Heart right ventricle (tissue), 16 donors: ENCODE results near the gene CRY1. TPM values are rescaled to one million over a fixed set of nuclear protein-coding genes. Genes with fewer than 3 reads are reported as not detected.

ENCODE experiments used
- ATAC-seq, 8 donors: fragments of 200-7000 bp; cut with Tn5 transposase; one replicate each; pipeline ENCODE4 v1.9.1; 2020; ENCODE audit warnings: mild to moderate bottlenecking in 8 of 8, moderate library complexity in 8 of 8, moderate number of reproducible peaks in 1 of 8
- DNase-seq, 2 donors: peaks; one replicate each; pipeline ENCODE4 v3.0.0-alpha.2; 2020
- H3K27ac ChIP-seq, 10 donors: fragments of 200-600 bp; sonication (generic) in 2 of 10; one replicate each; pipeline versions ENCODE4 v1.5.0 to v1.8.0; 2020 to 2022; ENCODE audit warnings: mild to moderate bottlenecking in 3 of 10
- H3K27me3 ChIP-seq, 7 donors: fragments of 200-600 bp; one replicate each; pipeline ENCODE4 v1.8.0; 2021 to 2022; ENCODE audit warnings: mild to moderate bottlenecking in 2 of 7
- H3K36me3 ChIP-seq, 9 donors: fragments of 200-600 bp; sonication (generic) in 1 of 9; one replicate each; pipeline versions ENCODE4 v1.5.0 to v1.8.0; 2020 to 2022; ENCODE audit warnings: mild to moderate bottlenecking in 2 of 9
- H3K4me1 ChIP-seq, 9 donors: fragments of 200-600 bp; sonication (generic) in 1 of 9; one replicate each; pipeline versions ENCODE4 v1.5.0 to v1.8.0; 2020 to 2022; ENCODE audit warnings: mild to moderate bottlenecking in 4 of 9
- H3K4me3 ChIP-seq, 10 donors: fragments of 200-600 bp; sonication (generic) in 2 of 10; one replicate each; pipeline versions ENCODE4 v1.5.0 to v1.8.0; 2020 to 2022; ENCODE audit warnings: mild to moderate bottlenecking in 7 of 10, moderate library complexity in 2 of 10
- H3K9me3 ChIP-seq, 11 donors: fragments of 200-600 bp in 10 of 11; sonication (generic) in 2 of 11; one replicate each; pipeline versions ENCODE4 v1.5.0 to v1.8.0; 2013 to 2022; ENCODE audit warnings: mild to moderate bottlenecking in 2 of 11, control low read depth in 1 of 11, moderate library complexity in 1 of 11
- WGBS, 2 donors: extraction: QIAGEN DNeasy Blood & Tissue Kit; methylation state at CpG; one replicate each; pipeline ENCODE4 v1.1.7; 2013; ENCODE audit warnings: inconsistent platforms in 1 of 2; 5-methylcytosine and 5-hydroxymethylcytosine counted together
- intact Hi-C, 10 donors: fragments of 100-400 bp; cut with DNase I; formaldehyde crosslinking; loops; one replicate each; pipeline versions ENCODE4 v1.11.1 to v1.14.2; 2022
- polyA plus RNA-seq, 2 donors: library from polyadenylated mRNA; stranded (reverse); fragments of 200-250 nt; gene quantifications; one replicate each; pipeline ENCODE4 v1.2.3, GENCODE V29; 2013
- total RNA-seq, 10 donors: library from RNA; stranded (reverse); fragmentation: NEBNext Ultra II Directional in 3 of 10; extraction: Animal tissue kit (Norgen Biotek cat#: 25700) in 3 of 10; gene quantifications; one replicate each; pipeline versions ENCODE4 v1.2.1 to v1.2.4, GENCODE V29; 2021 to 2023
- TF ChIP-seq, protein P1 (sequence below), 9 donors: fragments of 200-600 bp; sonication (generic) in 2 of 9; IDR thresholded peaks; one replicate each; pipeline versions ENCODE4 v1.5.0 to v1.8.0; 2021 to 2022; ENCODE audit warnings: antibody characterized with exemption in 9 of 9, mild to moderate bottlenecking in 5 of 9, moderate library complexity in 1 of 9
- donor health status: Arrhythmogenic right ventricular cardiomyopathy.
- donor health status: ischemic (EF 13 %, LVEDD 7.1; RV severe dilation, severe dysfunction).
- donor health status: healthy with polysubstance abuse.
- donor health status: DM: no; HTN: yes; CAD: no.
- donor health status: DM: no; HTN: no; CAD: no.
- donor health status: ischemic (EF 25% LVEDD 6.9; RV normal size, moderate dysfunction).
- donor health status: ischemic (EF 25% LVEDD 5.7; RV mildly dilated, moderate dysfunction).
- donor health status: healthy.
- donor health status: DM: yes; HTN: yes; CAD: no.
- donor health status: Ischemic cardiomyopathy.
- donor health status: ischemic (EF 35%, LVEDD 5.7; RV mildly dilated, moderate dysfunction).
- donor health status: nonischemic (EF 11% LVEDD 7.7; RV severe dilation, severe dysfunction).
- donor health status: DM: yes; HTN: yes; CAD: no.
- donor health status: PGD.
- donor health status: ischemic (EF 29% LVEDD 5.4; RV normal size, mild dysfunction).
- donor health status: nonischemic (EF 23%, LVEDD 6.1; RV moderate dilation, normal function).

Gene CRY1
- total and polyA plus RNA-seq, 12 donors: 5.1 to 18.7 (median 10.6) TPM

DNA sequence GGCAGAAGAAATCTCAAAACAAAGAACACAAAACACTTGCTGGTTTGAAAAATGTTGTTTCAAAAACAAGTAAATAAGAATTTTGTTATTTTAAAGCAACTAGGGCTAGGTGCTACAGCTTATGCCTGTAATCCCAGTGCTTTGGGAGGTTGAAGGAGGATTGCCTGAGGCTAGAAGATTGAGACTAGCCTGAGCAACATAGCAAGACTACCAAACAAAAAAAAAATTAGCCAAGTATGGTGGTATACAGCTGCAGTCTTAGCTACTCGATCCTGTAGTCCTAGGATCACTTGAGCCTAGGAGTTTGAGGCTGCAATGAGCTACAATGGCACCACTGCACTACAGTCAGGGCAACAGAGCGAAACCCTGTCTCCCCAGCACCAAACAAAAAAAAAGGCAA is 73.8 kb downstream of the CRY1 start:
- Histone ChIP-seq H3K36me3 (peaks cover 0 to 35% (median 11%) of the 10 kb centered on the region in 9 donors), H3K9me3 (peaks cover 0 to 4% (median 0%) of the 10 kb centered on the region in 11 donors), H3K27ac (no peak overlapping the region), H3K4me1 (peaks cover 0 to 5% (median 0%) of the 10 kb centered on the region in 9 donors), H3K4me3 (no peak overlapping the region), H3K27me3 (no peaks in the 10 kb centered on the region)
- no peak for ATAC-seq
- TF ChIP-seq, protein P1, sequence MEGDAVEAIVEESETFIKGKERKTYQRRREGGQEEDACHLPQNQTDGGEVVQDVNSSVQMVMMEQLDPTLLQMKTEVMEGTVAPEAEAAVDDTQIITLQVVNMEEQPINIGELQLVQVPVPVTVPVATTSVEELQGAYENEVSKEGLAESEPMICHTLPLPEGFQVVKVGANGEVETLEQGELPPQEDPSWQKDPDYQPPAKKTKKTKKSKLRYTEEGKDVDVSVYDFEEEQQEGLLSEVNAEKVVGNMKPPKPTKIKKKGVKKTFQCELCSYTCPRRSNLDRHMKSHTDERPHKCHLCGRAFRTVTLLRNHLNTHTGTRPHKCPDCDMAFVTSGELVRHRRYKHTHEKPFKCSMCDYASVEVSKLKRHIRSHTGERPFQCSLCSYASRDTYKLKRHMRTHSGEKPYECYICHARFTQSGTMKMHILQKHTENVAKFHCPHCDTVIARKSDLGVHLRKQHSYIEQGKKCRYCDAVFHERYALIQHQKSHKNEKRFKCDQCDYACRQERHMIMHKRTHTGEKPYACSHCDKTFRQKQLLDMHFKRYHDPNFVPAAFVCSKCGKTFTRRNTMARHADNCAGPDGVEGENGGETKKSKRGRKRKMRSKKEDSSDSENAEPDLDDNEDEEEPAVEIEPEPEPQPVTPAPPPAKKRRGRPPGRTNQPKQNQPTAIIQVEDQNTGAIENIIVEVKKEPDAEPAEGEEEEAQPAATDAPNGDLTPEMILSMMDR (IDR thresholded peaks at IDR 0.05): no peak
- no peak for DNase-seq
- intact Hi-C loops: no loop called here
- 93 to 96% methylated on average over 2 of the region's 2 CpGs for WGBS, 2 donors

DNA sequence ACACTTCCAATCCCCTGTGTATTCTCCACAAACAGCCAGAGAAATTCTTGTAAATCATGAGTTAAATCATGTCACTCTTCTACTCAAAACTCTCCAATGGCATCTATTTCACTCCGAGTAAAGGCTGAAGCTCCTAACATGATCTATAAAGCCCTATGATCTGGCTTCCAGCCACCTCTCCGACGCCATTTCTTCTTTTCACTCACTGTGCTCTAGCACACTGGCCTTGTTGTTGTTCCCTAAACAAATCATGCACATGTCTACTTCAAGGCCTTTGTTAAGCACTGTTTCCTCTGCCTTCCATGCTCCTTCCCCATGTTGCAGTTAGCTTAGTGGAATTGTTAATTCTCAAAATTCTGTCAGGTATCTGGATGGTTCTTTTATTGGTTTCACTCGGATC is 76.3 kb downstream of the CRY1 start:
- peaks cover 0 to 5% (median 0%) of the 10 kb centered on the region in 9 donors for H3K4me1 ChIP-seq
- H3K9me3 ChIP-seq: peaks cover 0 to 4% (median 0%) of the 10 kb centered on the region in 11 donors
- ATAC-seq (no peak), DNase-seq (no peak)
- no peaks in the 10 kb centered on the region for H3K27me3 ChIP-seq
- H3K27ac ChIP-seq: no peak overlapping the region
- peaks cover 0 to 44% (median 11%) of the 10 kb centered on the region in 9 donors for H3K36me3 ChIP-seq
- H3K4me3 ChIP-seq: no peak overlapping the region
- WGBS, 2 donors: 88% methylated on average over 4 of the region's 4 CpGs
- intact Hi-C loops: no loop called here
- TF ChIP-seq, protein P1 (IDR thresholded peaks at IDR 0.05): no peak

DNA sequence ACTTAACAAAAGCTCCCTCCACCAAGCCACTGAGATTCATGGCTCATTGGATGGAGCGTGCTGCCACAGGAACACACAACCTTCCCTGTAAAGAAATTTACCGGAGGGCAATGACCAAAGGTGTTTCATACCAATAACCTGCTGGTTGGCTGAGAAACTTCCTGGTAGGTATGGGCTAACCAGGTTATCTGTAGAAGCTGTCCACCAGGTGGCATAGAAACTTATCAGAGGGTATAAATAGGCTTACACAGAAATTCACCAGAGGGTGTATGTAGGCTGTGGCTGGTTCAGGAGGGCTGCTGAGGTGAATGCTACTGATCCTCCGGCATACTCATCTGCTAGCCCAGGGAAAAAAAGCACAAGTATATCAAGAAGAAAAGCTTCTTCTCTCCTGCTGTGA is 79.3 kb downstream of the CRY1 start:
- WGBS, 2 donors: 82 to 86% methylated on average over 3 of the region's 3 CpGs

DNA sequence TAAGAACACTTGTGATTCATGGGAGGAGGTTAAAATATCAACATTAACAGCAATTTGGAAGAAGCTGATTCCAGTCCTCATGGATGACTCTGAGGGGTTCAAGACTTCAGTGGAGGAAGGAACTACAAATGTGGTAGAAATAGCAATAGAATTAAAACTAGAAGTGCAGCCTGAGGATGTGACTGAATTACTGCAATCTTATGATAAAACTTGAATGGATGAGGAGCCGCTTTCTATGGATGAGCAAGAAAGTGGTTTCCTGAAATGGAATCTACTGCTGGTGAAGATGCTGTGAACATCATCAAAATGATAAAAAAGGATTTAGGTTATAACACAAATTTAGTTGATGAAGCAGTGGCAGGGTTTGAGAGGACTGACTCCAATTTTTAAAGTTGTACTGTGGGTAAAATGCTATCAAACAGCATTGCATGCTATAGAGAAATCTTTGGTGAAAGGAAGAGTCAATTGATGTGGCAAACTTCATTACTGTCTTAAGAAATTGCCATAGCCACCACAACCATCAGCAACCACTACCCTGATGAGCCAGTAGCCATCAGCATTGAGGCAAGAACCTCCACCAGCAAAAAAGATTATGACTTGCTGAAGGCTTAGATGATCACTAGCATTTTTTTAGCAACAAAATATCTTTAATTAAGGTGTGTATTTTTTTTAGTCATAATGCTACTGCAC is 80.5 kb downstream of the CRY1 start:
- no peak for ATAC-seq
- peaks cover 0 to 10% (median 0%) of the 10 kb centered on the region in 11 donors for H3K9me3 ChIP-seq
- no peak for DNase-seq
- H3K4me3 ChIP-seq: no peak overlapping the region
- H3K27me3 ChIP-seq: no peaks in the 10 kb centered on the region
- peaks cover 0 to 5% (median 0%) of the 10 kb centered on the region in 9 donors for H3K4me1 ChIP-seq
- H3K36me3 ChIP-seq: peaks cover 0 to 9% (median 0%) of the 10 kb centered on the region in 9 donors
- intact Hi-C loops: no loop called here
- 96 to 97% methylated on average over 1 of the region's 1 CpG for WGBS, 2 donors
- H3K27ac ChIP-seq: no peak overlapping the region
- TF ChIP-seq, protein P1 (IDR thresholded peaks at IDR 0.05): no peak

More for the DNA sequence above, 79.3 kb downstream of the CRY1 start:
- H3K9me3 ChIP-seq: peaks cover 0 to 10% (median 0%) of the 10 kb centered on the region in 11 donors
- DNase-seq (no peak), ATAC-seq (no peak)
- H3K4me3 ChIP-seq: no peak overlapping the region
- H3K27me3 ChIP-seq: no peaks in the 10 kb centered on the region
- H3K36me3 ChIP-seq: peaks cover 0 to 19% (median 4%) of the 10 kb centered on the region in 9 donors
- TF ChIP-seq, protein P1 (IDR thresholded peaks at IDR 0.05): no peak
- no peak overlapping the region for H3K27ac ChIP-seq
- intact Hi-C loops: no loop called here
- H3K4me1 ChIP-seq: peaks cover 0 to 5% (median 0%) of the 10 kb centered on the region in 9 donors
